GM12878 (cell line): ENCODE results near the gene DNMT3B. TPM values are rescaled to one million over a fixed set of nuclear protein-coding genes. Genes with fewer than 3 reads are reported as not detected.
"Not testable (repeated sequence)": the region's sequence is repeated elsewhere in the genome, so short reads cannot be mapped to it uniquely, and the experiment has no call there.

Source experiments
- ATAC-seq: fragments of 200-7000 bp; cut with Tn5 transposase; 3 replicates; pipeline ENCODE4 v1.9.1; 2020; ENCODE audit warnings: mild to moderate bottlenecking, moderate library complexity
- BruUV-seq: library from RNA; stranded (reverse); fragments of 400-500 nt; replicated peaks from 2 replicates; lab custom pipeline; 2021; lab: Mats Ljungman, UMichigan
- CTCF ChIA-PET: fragments of 300-600 bp; sonication (Branson Sonifier 250); formaldehyde crosslinking; extraction: SDS; loops from one replicate; lab custom pipeline; 2021; ENCODE audit warnings: inconsistent platforms; lab: Yijun Ruan, JAX
- POLR2A ChIA-PET: fragments of 350-600 bp; formaldehyde crosslinking; extraction: SDS; loops from one replicate; lab custom pipeline; 2021; ENCODE audit warnings: inconsistent platforms; lab: Charles Lee
- RAD21 ChIA-PET: fragments of 300-600 bp; sonication (Branson Sonifier 250); formaldehyde crosslinking; loops from one replicate; lab custom pipeline; 2023; ENCODE audit warnings: antibody characterized with exemption; ENCODE audit not compliant: unreplicated experiment; lab: Charles Lee
- SMC1A ChIA-PET: fragments of 300-600 bp; sonication (Branson Sonifier 250); formaldehyde crosslinking; loops from one replicate; lab custom pipeline; 2023; ENCODE audit not compliant: unreplicated experiment, uncharacterized antibody; lab: Charles Lee
- DNase-seq: peaks from one replicate; pipeline ENCODE4 v3.0.0-alpha.2; 2011; ENCODE audit warnings: low read depth, low spot score
- FAIRE-seq: peaks from 3 replicates; lab custom pipeline; 2011; peaks lifted over from hg19 to GRCh38; lab: Jason Lieb, UNC
- H2AFZ ChIP-seq: 2 replicates; pipeline ENCODE4 v1.6.0; 2011; ENCODE audit warnings: low read depth, low read length, control low read depth; ENCODE audit not compliant: control insufficient read depth
- H3K27ac ChIP-seq: 2 replicates; pipeline ENCODE4 v1.5.1; 2011; ENCODE audit warnings: control low read depth; ENCODE audit not compliant: control insufficient read depth, insufficient read depth
- H3K27me3 ChIP-seq, 2 experiments: replicated peaks in 1 of 2; 2 replicates each; pipeline versions ENCODE4 v1.6.0 to v1.6.1; 2011; ENCODE audit warnings: low read length in 1 of 2; ENCODE audit not compliant: control insufficient read depth in 2 of 2, insufficient read depth in 2 of 2
- H3K36me3 ChIP-seq, 2 experiments: 2 replicates each; pipeline ENCODE4 v1.5.1; 2011; ENCODE audit warnings: low read length in 1 of 2; ENCODE audit not compliant: control insufficient read depth in 2 of 2, insufficient read depth in 2 of 2
- H3K4me1 ChIP-seq: 2 replicates; pipeline ENCODE4 v1.6.1; 2011; ENCODE audit warnings: mild to moderate bottlenecking, low read length, moderate library complexity, mixed read lengths; ENCODE audit not compliant: control insufficient read depth, insufficient read depth
- H3K4me2 ChIP-seq: 2 replicates; pipeline ENCODE4 v1.6.0; 2011; ENCODE audit warnings: control low read depth; ENCODE audit not compliant: control insufficient read depth, insufficient read depth
- H3K4me3 ChIP-seq: fragments of 200-600 bp; sonication (generic); 2 replicates; pipeline ENCODE4 v1.5.1; 2016
- H3K79me2 ChIP-seq: 2 replicates; pipeline ENCODE4 v1.6.0; 2011; ENCODE audit warnings: low read length; ENCODE audit not compliant: control insufficient read depth, insufficient read depth
- H3K9ac ChIP-seq: 2 replicates; pipeline ENCODE4 v1.8.0; 2011; ENCODE audit warnings: low read length, control low read depth, mixed read lengths; ENCODE audit not compliant: control insufficient read depth, insufficient read depth
- H3K9me3 ChIP-seq: replicated peaks from 3 replicates; pipeline ENCODE4 v1.5.1; 2011; ENCODE audit warnings: mild to moderate bottlenecking, low read length; ENCODE audit not compliant: control insufficient read depth, insufficient read depth
- H4K20me1 ChIP-seq: 2 replicates; pipeline ENCODE4 v1.6.0; 2011; ENCODE audit not compliant: control insufficient read depth, insufficient read depth
- BMI1 ChIP-seq: fragments of 450-650 bp; IDR thresholded peaks from 2 replicates; pipeline ENCODE4 v1.6.1; 2016; ENCODE audit warnings: mild to moderate bottlenecking, moderate library complexity, borderline replicate concordance
- CHD1 ChIP-seq: IDR thresholded peaks from 2 replicates; pipeline ENCODE4 v1.6.1; 2012; ENCODE audit warnings: low read depth, low read length, improper control_type of control experiment
- RELB ChIP-seq: fragments of 450-650 bp; IDR thresholded peaks from 2 replicates; pipeline ENCODE4 v1.6.1; 2017; ENCODE audit warnings: low read depth, mild to moderate bottlenecking, moderate library complexity
- RFX5 ChIP-seq: IDR thresholded peaks from 2 replicates; pipeline ENCODE4 v1.6.1; 2011; ENCODE audit warnings: low read depth, low read length, improper control_type of control experiment
- SREBF1 ChIP-seq: IDR thresholded peaks from 2 replicates; pipeline ENCODE4 v1.6.1; 2012; ENCODE audit warnings: mild to moderate bottlenecking, low read length
- ZZZ3 ChIP-seq: IDR thresholded peaks from 2 replicates; pipeline ENCODE4 v1.6.1; 2011; ENCODE audit warnings: low read depth; ENCODE audit not compliant: control insufficient read depth, insufficient read length
- WGBS: methylation state at CpG from one replicate; pipeline ENCODE4 v1.1.6; 2016; ENCODE audit warnings: low lambda C conversion rate; ENCODE audit not compliant: insufficient replicate concordance, insufficient coverage; ENCODE audit errors: missing lambda C conversion rate; 5-methylcytosine and 5-hydroxymethylcytosine counted together
- in situ Hi-C: fragments of 300-500 bp; cut with MboI; formaldehyde crosslinking; loops from 9 replicates; pipeline ENCODE4 v1.14.3; 2018; ENCODE audit warnings: mixed read lengths
- intact Hi-C: fragments of 100-400 bp; cut with micrococcal nuclease; formaldehyde crosslinking; loops from one replicate; pipeline ENCODE4 v1.14.2; 2022; ENCODE audit not compliant: unreplicated experiment
- polyA plus RNA-seq, 11 experiments: library from polyadenylated mRNA; depleted of rRNA in 4 of 11; unstranded in 6 of 11; stranded (reverse) in 5 of 11; fragments of >200 nt; fragmentation: Nextera tagmentation in 4 of 11; fragmentation: Illumina TruSeq in 1 of 11; extraction: Ambion mirVana in 4 of 11; extraction: Trizol in 1 of 11; gene quantifications; 1 replicate in 1 of 11; 2 replicates in 10 of 11; pipeline versions ENCODE4 v1.2.1 to v1.2.3, GENCODE V29; 2011 to 2016; ENCODE audit warnings: inconsistent platforms in 2 of 11, missing spikeins in 2 of 11, low read depth in 1 of 11
- total RNA-seq, 4 experiments: library from RNA; depleted of rRNA in 3 of 4; stranded (reverse); fragments of >200 nt in 3 of 4; fragmentation: Illumina TruSeq in 1 of 4; extraction: Trizol in 1 of 4; gene quantifications; 2 replicates each; pipeline versions ENCODE4 v1.2.1 to v1.2.3, GENCODE V29; 2013 to 2021

The DNMT3B gene
- total and polyA plus RNA-seq, 10 of the 15 experiments (the other 5 are each of a cell fraction or from before 2014, with no cell fraction given) = 0.23 to 1.9 (median 1.1) TPM

- H3K27me3 ChIP-seq = no peaks in the 10 kb centered on the region; a peak in 2 of 4 replicates
- WGBS = 57% methylated on average over 17 of the region's 17 CpGs
- ChIA-PET CTCF (interaction anchor here (1.0 to 3.3 kb wide), 3 partner anchors 14 to 90 kb away, joined by 4 to 15 read pairs (median 6); partner anchors contain the start of gene C20orf203), RAD21 (no interaction called here), POLR2A (no interaction called here), SMC1A (interaction anchor here (1.6 to 2.1 kb wide), 2 partner anchors 56 to 90 kb away, joined by 7 read pairs; partner anchors contain the start of genes C20orf203 and MAPRE1)
- no peak for DNase-seq
- intact Hi-C loops (no loop called here), in situ Hi-C loops (no loop called here)
- H3K36me3 ChIP-seq = no peaks in the 10 kb centered on the region
- no peaks in the 10 kb centered on the region for H4K20me1 ChIP-seq
- ATAC-seq = no peak
- no peaks in the 10 kb centered on the region for H3K79me2 ChIP-seq
- H3K9me3 ChIP-seq = no peaks in the 10 kb centered on the region
- H3K4me3 ChIP-seq = no peak overlapping the region
- H3K4me2 ChIP-seq = no peak overlapping the region
- H3K4me1 ChIP-seq = peaks cover 8% of the 10 kb centered on the region
- BruUV-seq = no TSS peak
- H3K9ac ChIP-seq = no peak overlapping the region
- H2AFZ ChIP-seq = no peak overlapping the region
- no peak overlapping the region for H3K27ac ChIP-seq
- TF ChIP-seq RFX5 (no peak), ZZZ3 (no peak), CHD1 (no peak), RELB (no peak), SREBF1 (no peak), BMI1 (no peak)
- no peak for FAIRE-seq
Observed at GRCh38 chr20:32764005-32764960, 2.1 kb downstream of the DNMT3B start.

DNA sequence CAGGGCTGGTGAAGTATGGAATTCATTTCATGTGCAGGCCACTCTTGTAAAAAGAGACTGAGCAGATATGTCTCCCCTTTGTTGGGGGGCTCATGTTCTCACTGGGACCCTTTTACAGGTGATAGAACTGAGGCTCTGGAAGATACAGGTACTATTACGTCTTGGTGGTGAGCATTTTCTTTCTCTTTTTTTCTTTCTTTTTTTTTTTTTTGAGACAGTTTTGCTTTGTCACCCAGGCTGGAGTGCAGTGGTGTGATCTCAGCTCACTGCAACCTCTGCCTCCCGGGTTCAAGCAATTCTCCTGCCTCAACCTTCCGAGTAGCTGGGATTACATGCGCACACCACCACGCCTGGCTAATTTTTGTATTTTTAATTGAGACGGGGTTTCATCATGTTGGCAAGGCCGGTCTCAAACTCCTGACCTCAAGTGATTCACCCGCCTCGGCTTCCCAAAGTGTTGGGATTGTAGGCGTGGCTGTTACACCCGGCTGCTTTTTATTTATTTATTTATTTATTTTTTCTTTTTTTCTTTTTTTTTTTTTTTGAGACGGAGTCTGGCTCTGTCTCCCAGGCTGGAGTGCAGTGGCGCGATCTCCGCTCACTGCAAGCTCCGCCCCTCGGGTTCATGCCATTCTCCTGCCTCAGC, 3.2 kb downstream of the DNMT3B start:
- in situ Hi-C loops, H3K27me3 ChIP-seq, SMC1A ChIA-PET, H3K4me3 ChIP-seq, POLR2A ChIA-PET, RAD21 ChIA-PET, H2AFZ ChIP-seq, FAIRE-seq, intact Hi-C loops, H3K27ac ChIP-seq, H3K4me2 ChIP-seq, H3K9ac ChIP-seq, H3K9me3 ChIP-seq, ATAC-seq, BruUV-seq, H3K36me3 ChIP-seq, H3K4me1 ChIP-seq, H3K79me2 ChIP-seq, H4K20me1 ChIP-seq, DNase-seq: not testable (repeated sequence)
- CTCF ChIA-PET = interaction anchor here (3.3 kb wide), 1 partner anchor 13 kb away, joined by 15 read pairs; no protein-coding TSS in a partner anchor
- WGBS = 66% methylated on average over 12 of the region's 17 CpGs
